Measurements from ENCODE around the gene ZIC4. TPM values are rescaled to one million over a fixed set of nuclear protein-coding genes. Genes with fewer than 3 reads are reported as not detected.

ZIC4 gene
- total and polyA plus RNA-seq, 2 of the 8 experiments (the other 6 are each of a cell fraction or from before 2014, with no cell fraction given): 0.03 to 0.13 TPM

- TF ChIP-seq ATF3 (IDR thresholded peaks at IDR 0.05; ENCODE audit: insufficient read depth, low read depth, low read length) (no peak), EZH2 (IDR thresholded peaks at IDR 0.05; ENCODE audit: low read depth, low read length, severe bottlenecking) (peak; percentile 54)
These were observed 25.9 kb downstream of the ZIC4 start (continued) for GRCh38 chr3:147380387-147380951.

All from H1 (cell line).